SJCRH30 (cell line): Measurements from ENCODE around the gene PIK3CA. TPM values are rescaled to one million over a fixed set of nuclear protein-coding genes. Genes with fewer than 3 reads are reported as not detected.
A peak's percentile ranks its signal among the peaks of the same experiment; 100 is the strongest.

Experiments used
- DNase-seq, 2 experiments: peaks; one replicate each; pipeline ENCODE4 v3.0.0-alpha.2; 2015 to 2020
- H3K27ac ChIP-seq: fragments of 250-450 bp; sonication (Bioruptor Pico); 2 replicates; pipeline ENCODE4 v1.5.1; 2020; ENCODE audit warnings: mild to moderate bottlenecking, moderate library complexity
- H3K27me3 ChIP-seq: fragments of 250-450 bp; sonication (Bioruptor Pico); 2 replicates; pipeline ENCODE4 v1.5.1; 2020; ENCODE audit warnings: mild to moderate bottlenecking, moderate library complexity
- H3K36me3 ChIP-seq: fragments of 250-450 bp; sonication (Bioruptor Pico); 2 replicates; pipeline ENCODE4 v1.5.1; 2020; ENCODE audit warnings: mild to moderate bottlenecking, moderate library complexity
- H3K4me1 ChIP-seq: fragments of 250-450 bp; sonication (Bioruptor Pico); 2 replicates; pipeline ENCODE4 v1.5.1; 2020; ENCODE audit warnings: mild to moderate bottlenecking, moderate library complexity
- H3K4me3 ChIP-seq: fragments of 250-450 bp; sonication (Bioruptor Pico); 2 replicates; pipeline ENCODE4 v1.5.1; 2020; ENCODE audit warnings: mild to moderate bottlenecking, moderate library complexity
- H3K9me3 ChIP-seq: fragments of 250-450 bp; sonication (Bioruptor Pico); replicated peaks from 2 replicates; pipeline ENCODE4 v1.5.1; 2020; ENCODE audit warnings: mild to moderate bottlenecking, moderate library complexity
- total RNA-seq: library from RNA; depleted of rRNA; stranded (reverse); fragments of >200 nt; shearing (Covaris generic); gene quantifications from 2 replicates; pipeline ENCODE4 v1.2.3, GENCODE V29; 2014

PIK3CA gene
- total RNA-seq, 1 experiment from 2014 or later = 14.4 TPM

DNA sequence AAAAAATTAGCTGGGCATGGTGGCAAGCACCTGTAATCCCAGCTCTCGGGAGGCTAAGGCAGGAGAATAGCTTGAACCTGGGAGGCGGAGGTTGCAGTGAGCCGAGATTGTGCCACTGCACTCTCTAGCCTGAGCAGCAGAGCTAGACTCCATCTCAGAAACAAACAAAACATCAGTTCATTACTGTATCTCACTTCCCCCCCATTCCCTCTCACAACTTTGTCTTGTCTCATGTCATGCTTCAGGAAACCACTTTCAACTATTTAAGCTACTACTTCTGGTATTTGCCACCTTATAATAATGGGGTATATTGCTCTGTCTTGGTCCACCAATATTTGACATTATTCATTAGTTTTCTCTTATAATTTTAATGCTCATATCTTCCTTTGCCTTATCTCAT, 26.2 kb downstream of the PIK3CA start:
- H3K4me3 ChIP-seq = no peak overlapping the region
- no peak overlapping the region for H3K27ac ChIP-seq
- H3K36me3 ChIP-seq = no peaks in the 10 kb centered on the region
- 0 out of 2 replicates have a peak, but pooled peaks cover 4% of the 10 kb centered on the region for H3K9me3 ChIP-seq
- no peaks in the 10 kb centered on the region for H3K27me3 ChIP-seq
- no peak for DNase-seq
- H3K4me1 ChIP-seq = peaks cover 4% of the 10 kb centered on the region

DNA sequence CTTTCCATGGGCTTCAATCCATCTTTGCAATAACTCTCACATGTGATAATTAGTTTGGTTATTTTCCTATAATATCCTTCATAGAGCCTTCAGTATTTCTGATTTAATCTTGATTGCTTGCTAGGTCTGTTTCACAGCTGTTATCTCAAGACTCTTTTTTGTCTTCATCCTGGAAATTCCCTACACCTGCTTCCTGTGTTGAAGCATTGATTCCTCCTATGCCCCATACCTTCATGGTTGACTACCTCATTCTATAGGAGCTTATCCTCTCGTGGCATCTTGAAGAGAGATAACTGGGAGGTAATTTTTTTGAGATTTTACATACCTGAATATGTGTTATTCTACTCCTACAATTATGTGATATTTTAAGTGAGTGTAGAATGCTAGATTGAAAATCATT, 26.7 kb downstream of the PIK3CA start:
- peaks cover 9% of the 10 kb centered on the region for H3K4me1 ChIP-seq
- H3K4me3 ChIP-seq = no peak overlapping the region
- H3K9me3 ChIP-seq = 0 out of 2 replicates have a peak, but pooled peaks cover 4% of the 10 kb centered on the region
- DNase-seq = no peak
- H3K36me3 ChIP-seq = no peaks in the 10 kb centered on the region
- H3K27me3 ChIP-seq = no peaks in the 10 kb centered on the region
- H3K27ac ChIP-seq = no peak overlapping the region

DNA sequence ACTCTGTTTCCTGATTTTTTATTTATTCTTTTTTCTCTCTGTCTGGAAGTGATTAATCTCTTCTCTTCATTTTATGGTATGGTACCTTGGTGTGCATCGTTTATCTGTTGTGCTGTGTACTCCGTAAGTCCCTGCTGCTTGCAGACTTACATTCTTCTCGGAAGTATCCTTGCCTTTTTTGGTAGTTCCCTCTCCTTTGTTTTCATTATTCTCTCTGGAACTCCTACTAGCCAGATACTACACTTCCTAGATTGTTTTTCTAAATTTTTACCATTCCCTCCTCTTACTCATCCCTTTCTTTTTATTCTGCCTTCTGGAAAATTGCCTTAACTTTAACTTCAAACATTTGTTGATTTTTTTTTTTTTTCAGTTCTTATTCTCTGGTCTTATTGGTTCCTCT, 27.2 kb downstream of the PIK3CA start:
- Histone ChIP-seq H3K27ac (no peak overlapping the region), H3K36me3 (no peaks in the 10 kb centered on the region), H3K27me3 (no peaks in the 10 kb centered on the region), H3K4me1 (peaks cover 14% of the 10 kb centered on the region), H3K4me3 (no peak overlapping the region), H3K9me3 (0 out of 2 replicates have a peak, but pooled peaks cover 4% of the 10 kb centered on the region)
- no peak for DNase-seq

DNA sequence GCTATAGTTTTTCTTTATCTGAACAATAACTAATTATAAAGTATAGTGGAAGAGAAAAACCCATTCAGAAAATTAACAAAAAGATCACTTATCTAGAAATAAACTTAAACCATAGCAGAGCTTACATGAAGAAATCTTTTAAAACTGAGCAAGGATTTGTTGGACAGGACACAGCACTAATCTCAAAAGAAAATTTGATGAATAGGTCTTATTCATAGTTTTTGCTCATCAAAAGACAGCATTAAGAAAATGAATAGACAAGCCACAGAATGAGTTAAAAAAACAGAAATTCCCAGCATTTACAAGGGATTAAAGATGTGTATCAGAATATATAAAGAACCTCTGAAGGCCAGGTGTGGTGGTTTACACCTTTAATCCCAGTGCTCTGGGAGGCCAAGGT, 29.5 kb downstream of the PIK3CA start:
- no peaks in the 10 kb centered on the region for H3K27me3 ChIP-seq
- H3K36me3 ChIP-seq = no peaks in the 10 kb centered on the region
- H3K9me3 ChIP-seq = no peaks in the 10 kb centered on the region
- no peak for DNase-seq
- no peak overlapping the region for H3K4me3 ChIP-seq
- H3K4me1 ChIP-seq = peaks cover 26% of the 10 kb centered on the region
- H3K27ac ChIP-seq = no peak overlapping the region

DNA sequence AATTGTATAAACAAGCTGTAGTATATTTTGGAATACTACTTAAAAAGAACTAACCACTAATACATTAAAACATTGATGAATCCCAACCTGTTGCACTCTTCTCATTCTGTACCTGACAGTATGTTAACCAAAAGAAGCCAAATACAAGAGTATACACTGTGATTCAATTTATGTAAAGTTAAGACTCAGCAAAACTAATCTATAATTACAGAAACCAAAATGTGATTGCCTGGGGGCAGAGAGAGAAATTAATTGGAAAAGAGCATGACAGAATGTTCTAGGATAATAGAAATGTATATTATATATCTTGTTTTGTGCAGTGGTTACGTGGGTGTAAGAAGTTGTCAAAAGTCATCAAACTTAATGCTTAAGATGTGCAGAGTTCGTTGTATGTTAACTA, 31.1 kb downstream of the PIK3CA start:
- no peaks in the 10 kb centered on the region for H3K27me3 ChIP-seq
- H3K4me3 ChIP-seq = no peak overlapping the region
- H3K36me3 ChIP-seq = no peaks in the 10 kb centered on the region
- H3K9me3 ChIP-seq = no peaks in the 10 kb centered on the region
- no peak for DNase-seq
- peaks cover 26% of the 10 kb centered on the region for H3K4me1 ChIP-seq
- no peak overlapping the region for H3K27ac ChIP-seq

DNA sequence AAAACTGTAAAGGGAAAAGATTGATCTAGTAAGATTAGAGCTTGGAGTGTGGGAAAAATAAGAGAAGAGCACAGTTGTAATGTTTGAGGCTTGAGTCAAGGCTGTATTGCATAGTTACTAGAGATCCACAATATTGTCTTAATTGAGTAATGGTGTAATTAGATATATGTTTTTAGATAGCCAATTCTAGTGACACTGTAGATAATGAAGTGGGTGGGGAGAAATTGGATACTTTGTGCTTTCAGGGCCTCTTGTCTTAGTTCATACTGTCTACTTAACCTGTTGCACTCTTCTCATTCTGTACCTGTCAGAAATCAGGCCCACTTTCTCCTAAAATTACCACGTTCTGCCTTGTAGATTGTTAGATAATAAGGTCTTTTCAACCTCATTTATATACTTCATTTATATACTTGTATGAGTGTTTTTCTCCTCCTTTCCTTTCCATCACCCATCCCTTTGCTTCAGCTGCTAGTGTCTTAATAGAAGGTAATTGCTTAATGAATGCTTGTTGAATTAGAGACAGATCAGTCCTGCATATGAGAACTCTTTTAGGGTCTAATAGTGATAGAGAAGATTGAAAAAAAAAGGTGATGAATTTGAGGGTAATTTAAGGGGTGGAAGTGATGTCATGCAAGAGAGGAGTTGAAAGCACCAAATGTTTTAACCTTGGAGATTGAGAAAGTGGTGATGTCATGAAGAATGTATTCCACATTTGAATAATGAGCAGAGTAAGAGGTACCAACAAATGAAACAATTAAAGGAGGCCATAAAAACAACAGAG, 32.0 kb downstream of the PIK3CA start:
- Histone ChIP-seq H3K36me3 (no peaks in the 10 kb centered on the region), H3K9me3 (no peaks in the 10 kb centered on the region), H3K27ac (no peak overlapping the region), H3K4me3 (no peak overlapping the region), H3K27me3 (no peaks in the 10 kb centered on the region), H3K4me1 (peaks cover 26% of the 10 kb centered on the region)
- peak in 1 of 2 experiments; percentile 19 for DNase-seq

DNA sequence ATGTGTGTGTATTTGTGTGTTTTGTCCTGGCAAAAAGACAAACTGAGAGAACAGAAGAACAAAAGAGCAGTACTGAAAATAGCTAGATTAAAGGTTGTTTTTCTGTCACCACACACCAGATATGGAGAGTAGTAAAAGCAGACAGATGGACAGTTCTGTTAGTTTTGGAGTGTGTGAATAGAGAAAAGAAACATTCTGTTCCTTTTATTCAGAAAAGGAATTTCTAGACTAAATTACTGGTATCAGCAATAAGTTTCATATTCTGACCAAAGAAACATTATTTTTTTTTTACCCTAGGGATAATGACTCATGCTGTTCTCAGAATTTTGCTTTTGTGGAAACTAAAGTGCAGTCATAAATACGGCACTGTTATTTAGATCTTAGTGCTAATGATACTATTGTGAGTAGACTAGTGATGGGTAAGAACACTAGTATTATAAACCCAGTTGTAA, 32.9 kb downstream of the PIK3CA start:
- Histone ChIP-seq H3K27ac (peak overlapping the region; percentile 7; the same call in 1 of the 2 replicates), H3K9me3 (no peaks in the 10 kb centered on the region), H3K4me1 (peaks cover 26% of the 10 kb centered on the region), H3K36me3 (no peaks in the 10 kb centered on the region), H3K4me3 (no peak overlapping the region), H3K27me3 (no peaks in the 10 kb centered on the region)
- no peak for DNase-seq

DNA sequence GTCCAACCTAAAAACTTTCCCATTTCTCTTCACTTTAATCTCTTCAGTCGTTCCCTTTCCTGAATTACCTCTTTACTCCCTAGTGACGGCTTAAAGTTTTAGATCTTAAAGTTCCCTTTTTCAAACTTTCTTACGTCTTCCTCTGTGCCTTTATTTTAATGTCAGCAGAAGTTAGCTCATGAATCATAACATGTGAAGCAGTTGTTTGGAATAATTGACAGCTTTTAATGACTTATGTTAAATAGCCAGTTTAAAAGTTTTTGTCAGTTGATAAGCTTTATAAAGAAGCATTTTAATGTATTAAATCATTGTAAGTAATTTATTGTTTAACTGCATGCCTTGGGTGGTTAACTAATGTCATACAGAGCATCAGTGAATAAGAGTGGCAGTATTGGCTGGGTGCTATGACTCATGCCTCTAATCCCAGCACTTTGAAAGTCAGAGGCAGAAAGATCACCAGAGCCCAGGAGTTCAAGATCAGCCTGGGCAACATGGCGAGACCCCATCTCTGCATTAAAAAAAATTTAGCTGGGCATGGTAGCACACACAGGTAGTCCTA, 33.9 kb downstream of the PIK3CA start:
- peak in 1 of 2 experiments; percentile 19 for DNase-seq
- Histone ChIP-seq H3K4me1 (peaks cover 26% of the 10 kb centered on the region), H3K36me3 (no peaks in the 10 kb centered on the region), H3K9me3 (no peaks in the 10 kb centered on the region), H3K27me3 (no peaks in the 10 kb centered on the region), H3K4me3 (no peak overlapping the region), H3K27ac (no peak overlapping the region)

DNA sequence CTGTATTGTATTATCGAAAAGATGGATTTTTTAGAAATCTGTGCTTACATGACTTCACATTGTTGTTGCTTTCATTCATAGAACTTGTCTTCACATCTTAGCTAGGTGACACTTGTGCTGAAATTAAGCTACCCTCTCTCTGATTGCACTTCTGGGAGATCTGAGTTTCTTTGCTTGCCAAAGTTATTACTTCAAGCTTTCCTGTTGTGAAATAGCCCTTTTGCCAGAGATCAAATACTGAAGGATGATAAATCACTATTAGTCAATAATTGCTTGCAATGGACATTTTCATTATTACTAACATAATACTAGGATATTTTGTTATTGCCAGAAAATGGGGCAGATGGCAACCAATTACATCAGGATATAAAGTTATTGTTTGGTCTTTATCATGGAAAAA, 34.7 kb downstream of the PIK3CA start:
- no peak overlapping the region for H3K27ac ChIP-seq
- no peak overlapping the region for H3K4me3 ChIP-seq
- DNase-seq = no peak

DNA sequence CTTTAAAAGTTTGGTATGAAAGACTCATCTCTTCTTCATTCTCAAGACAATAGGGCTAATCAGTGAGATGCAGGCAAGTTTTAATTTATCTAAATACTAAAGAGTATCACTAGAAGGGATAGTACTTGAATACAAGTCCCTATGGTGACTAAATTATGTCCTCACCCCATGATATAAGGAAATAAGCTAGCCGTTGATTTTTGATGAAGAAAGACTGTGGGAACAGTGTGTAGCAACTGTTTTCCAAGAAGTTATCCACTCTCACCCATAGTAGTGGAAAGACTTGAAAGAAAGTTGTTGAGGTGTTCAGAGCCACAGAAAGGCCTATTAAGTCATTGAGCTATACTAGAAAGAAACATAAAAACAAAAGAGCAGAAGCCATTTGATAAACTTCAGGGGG, 36.7 kb downstream of the PIK3CA start:
- Histone ChIP-seq H3K4me3 (no peak overlapping the region), H3K9me3 (no peaks in the 10 kb centered on the region), H3K4me1 (peaks cover 23% of the 10 kb centered on the region), H3K27ac (no peak overlapping the region), H3K27me3 (no peaks in the 10 kb centered on the region), H3K36me3 (no peaks in the 10 kb centered on the region)
- no peak for DNase-seq

More for the DNA sequence above, 34.7 kb downstream of the PIK3CA start:
- Histone ChIP-seq H3K36me3 (no peaks in the 10 kb centered on the region), H3K4me1 (peaks cover 26% of the 10 kb centered on the region), H3K9me3 (no peaks in the 10 kb centered on the region), H3K27me3 (no peaks in the 10 kb centered on the region)

DNA sequence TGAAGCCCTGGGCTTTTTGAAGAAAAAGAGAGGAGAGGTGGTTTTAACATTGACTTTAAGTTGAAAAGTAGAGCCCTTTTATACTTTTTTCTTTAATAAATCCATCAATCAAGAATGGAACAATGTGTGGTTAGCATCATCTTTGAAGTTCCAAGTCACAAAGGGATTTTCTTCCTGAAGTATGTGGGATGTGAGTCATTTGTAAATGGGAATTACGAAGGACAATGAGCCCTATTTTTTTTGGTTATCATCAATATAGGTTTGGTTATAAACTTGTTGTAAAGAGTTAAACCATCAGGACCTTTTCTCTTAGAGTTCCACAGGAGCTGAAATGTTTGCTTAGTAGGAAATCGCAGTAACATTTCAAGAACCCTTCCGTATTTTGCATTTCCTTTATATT, 38.3 kb downstream of the PIK3CA start:
- Histone ChIP-seq H3K27me3 (no peaks in the 10 kb centered on the region), H3K4me1 (peaks cover 17% of the 10 kb centered on the region), H3K36me3 (no peaks in the 10 kb centered on the region), H3K27ac (no peak overlapping the region), H3K4me3 (no peak overlapping the region), H3K9me3 (no peaks in the 10 kb centered on the region)
- DNase-seq = no peak

DNA sequence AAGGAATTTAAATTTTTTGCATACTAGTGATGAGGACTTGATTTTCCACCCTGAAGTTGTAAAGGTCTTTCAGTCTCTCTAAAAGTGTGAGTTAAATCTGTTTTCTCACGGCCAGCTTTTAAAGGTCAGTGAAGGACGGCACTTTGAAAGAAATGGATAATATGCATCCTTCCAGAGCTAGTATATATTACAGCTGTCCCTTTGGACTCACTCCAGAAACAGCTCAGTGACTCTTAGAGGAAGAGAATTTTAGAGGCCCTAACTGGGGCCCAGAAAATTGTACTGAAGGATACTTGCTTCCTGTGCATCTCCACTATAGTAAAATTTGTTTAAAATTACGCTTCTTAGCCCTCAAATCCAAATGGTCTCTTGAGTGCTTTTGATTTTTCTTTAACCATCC, 41.6 kb downstream of the PIK3CA start:
- Histone ChIP-seq H3K4me3 (no peak overlapping the region), H3K27me3 (no peaks in the 10 kb centered on the region), H3K36me3 (no peaks in the 10 kb centered on the region), H3K27ac (peak overlapping the region; percentile 32), H3K9me3 (no peaks in the 10 kb centered on the region), H3K4me1 (peaks cover 22% of the 10 kb centered on the region)
- peak; percentile 62 to 82 for DNase-seq

DNA sequence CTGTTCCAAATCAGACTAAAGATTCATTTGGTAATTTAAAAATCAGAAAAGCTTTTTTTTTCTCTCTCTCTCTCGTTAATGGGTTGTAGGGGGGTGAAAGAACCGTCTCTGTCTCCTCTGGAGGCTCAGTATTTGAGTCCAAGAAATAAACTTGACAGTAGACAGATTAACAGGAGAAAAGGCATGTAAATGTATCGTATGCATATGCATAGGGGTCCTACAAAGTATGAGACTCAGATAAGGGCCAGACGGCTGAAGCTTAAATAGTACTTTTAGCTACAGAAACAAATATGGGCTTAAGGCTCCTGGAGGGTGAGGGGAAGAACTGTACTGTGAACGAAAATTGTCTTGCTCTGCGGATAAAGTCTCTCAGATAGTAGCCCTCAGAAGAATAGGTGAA, 42.4 kb downstream of the PIK3CA start:
- Histone ChIP-seq H3K9me3 (no peaks in the 10 kb centered on the region), H3K36me3 (no peaks in the 10 kb centered on the region), H3K27me3 (no peaks in the 10 kb centered on the region), H3K4me3 (no peak overlapping the region), H3K27ac (peak overlapping the region; percentile 32; the same call in 1 of the 2 replicates), H3K4me1 (peaks cover 28% of the 10 kb centered on the region)
- DNase-seq = no peak

DNA sequence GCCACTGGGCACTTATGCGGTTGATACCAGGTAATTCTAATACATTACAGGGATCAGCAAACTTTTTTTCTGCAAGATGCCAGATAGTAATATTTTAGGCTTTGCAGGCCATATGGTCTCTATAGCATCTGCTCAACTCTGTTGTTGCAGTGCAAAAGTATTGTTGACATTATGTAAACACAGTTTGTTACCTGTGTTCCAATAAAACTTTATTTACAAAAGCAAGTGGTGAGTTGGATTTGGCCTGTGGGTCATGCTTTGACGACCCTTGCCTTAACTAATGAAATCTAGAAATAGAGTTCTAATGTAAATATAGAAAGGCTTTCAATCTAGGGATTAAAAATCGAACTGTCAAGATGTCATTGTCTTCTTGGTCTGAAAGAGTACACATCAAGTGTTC, 44.4 kb downstream of the PIK3CA start:
- Histone ChIP-seq H3K27ac (no peak overlapping the region), H3K9me3 (no peaks in the 10 kb centered on the region), H3K36me3 (no peaks in the 10 kb centered on the region), H3K4me3 (no peak overlapping the region), H3K27me3 (no peaks in the 10 kb centered on the region), H3K4me1 (peaks cover 38% of the 10 kb centered on the region)
- no peak for DNase-seq

DNA sequence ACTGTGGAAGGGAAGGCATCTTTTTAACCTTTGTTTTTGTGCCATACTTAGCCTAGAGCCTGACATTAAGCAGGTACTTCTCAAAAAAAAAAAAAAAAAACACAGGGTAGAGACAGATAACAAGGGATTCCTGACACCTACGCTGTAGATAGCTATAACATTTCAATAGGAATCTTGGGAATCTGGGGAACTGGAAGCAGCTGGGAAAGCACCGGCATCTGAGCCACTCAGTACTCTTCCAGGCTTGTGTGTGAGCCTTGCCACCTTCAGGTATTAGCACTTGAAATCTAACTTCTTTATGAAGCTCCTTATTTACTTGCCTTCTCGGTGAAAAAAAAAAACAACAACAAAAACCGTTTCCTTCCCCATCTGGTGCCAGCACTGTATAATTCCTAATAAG, 46.8 kb downstream of the PIK3CA start:
- H3K9me3 ChIP-seq = no peaks in the 10 kb centered on the region
- no peaks in the 10 kb centered on the region for H3K36me3 ChIP-seq
- no peak overlapping the region for H3K4me3 ChIP-seq
- H3K27me3 ChIP-seq = no peaks in the 10 kb centered on the region
- peaks cover 32% of the 10 kb centered on the region for H3K4me1 ChIP-seq
- peak; percentile 11 to 46 for DNase-seq
- H3K27ac ChIP-seq = peak overlapping the region; percentile 67
